WERI-Rb-1 (cell line): Measurements from ENCODE around the gene ODC1.

Experiments
- DNase-seq: peaks from one replicate; pipeline ENCODE4 v3.0.0-alpha.2; 2020
- H3K27ac ChIP-seq: fragments of 250-450 bp; sonication (Bioruptor Pico); 2 replicates; pipeline ENCODE4 v1.5.1; 2020; ENCODE audit warnings: mild to moderate bottlenecking, moderate library complexity
- H3K27me3 ChIP-seq: fragments of 250-450 bp; sonication (Bioruptor Pico); 2 replicates; pipeline ENCODE4 v1.5.1; 2021; ENCODE audit warnings: mild to moderate bottlenecking, low read depth, moderate library complexity; ENCODE audit not compliant: insufficient read depth, severe bottlenecking
- H3K36me3 ChIP-seq: fragments of 250-450 bp; sonication (Bioruptor Pico); 2 replicates; pipeline ENCODE4 v1.5.1; 2020; ENCODE audit warnings: mild to moderate bottlenecking, moderate library complexity
- H3K4me3 ChIP-seq: 2 replicates; pipeline ENCODE4 v1.5.1; 2011; ENCODE audit warnings: low read depth, mild to moderate bottlenecking, control low read depth, low read length
- H3K9me3 ChIP-seq: fragments of 250-450 bp; sonication (Bioruptor Pico); 2 replicates; pipeline ENCODE4 v1.5.1; 2021; ENCODE audit warnings: mild to moderate bottlenecking, moderate library complexity; ENCODE audit not compliant: severe bottlenecking
- TF ChIP-seq, protein P1 (sequence below): IDR thresholded peaks from 2 replicates; pipeline ENCODE4 v1.5.1; 2011; ENCODE audit warnings: low read depth, mild to moderate bottlenecking, control low read depth, inconsistent platforms, low read length

Gene ODC1

DNA sequence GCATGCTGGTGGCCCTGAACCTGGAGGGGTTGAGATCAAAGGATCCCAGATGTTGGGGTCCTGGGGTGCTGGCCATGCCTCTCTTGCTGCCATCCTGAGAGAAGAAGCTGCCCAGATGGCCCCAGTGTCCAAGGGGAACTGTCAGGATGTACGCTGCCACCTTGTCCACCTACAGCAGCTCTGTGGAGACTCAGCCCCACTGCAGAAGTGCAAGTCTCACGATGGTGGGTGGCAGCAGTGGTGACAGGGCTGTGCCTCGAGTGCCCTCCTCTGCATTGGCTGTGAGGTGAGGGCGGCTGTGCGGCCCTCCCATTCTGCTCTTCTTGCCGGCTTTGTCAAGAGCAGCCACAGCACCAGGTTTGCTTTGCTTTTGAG, 24.7 kb downstream of the ODC1 start:
- Histone ChIP-seq H3K9me3 (no peaks in the 10 kb centered on the region), H3K4me3 (no peak overlapping the region), H3K27me3 (no peaks in the 10 kb centered on the region), H3K36me3 (peaks cover 14% of the 10 kb centered on the region), H3K27ac (peak overlapping the region; percentile 38)
- no peak for DNase-seq
- TF ChIP-seq, protein P1, sequence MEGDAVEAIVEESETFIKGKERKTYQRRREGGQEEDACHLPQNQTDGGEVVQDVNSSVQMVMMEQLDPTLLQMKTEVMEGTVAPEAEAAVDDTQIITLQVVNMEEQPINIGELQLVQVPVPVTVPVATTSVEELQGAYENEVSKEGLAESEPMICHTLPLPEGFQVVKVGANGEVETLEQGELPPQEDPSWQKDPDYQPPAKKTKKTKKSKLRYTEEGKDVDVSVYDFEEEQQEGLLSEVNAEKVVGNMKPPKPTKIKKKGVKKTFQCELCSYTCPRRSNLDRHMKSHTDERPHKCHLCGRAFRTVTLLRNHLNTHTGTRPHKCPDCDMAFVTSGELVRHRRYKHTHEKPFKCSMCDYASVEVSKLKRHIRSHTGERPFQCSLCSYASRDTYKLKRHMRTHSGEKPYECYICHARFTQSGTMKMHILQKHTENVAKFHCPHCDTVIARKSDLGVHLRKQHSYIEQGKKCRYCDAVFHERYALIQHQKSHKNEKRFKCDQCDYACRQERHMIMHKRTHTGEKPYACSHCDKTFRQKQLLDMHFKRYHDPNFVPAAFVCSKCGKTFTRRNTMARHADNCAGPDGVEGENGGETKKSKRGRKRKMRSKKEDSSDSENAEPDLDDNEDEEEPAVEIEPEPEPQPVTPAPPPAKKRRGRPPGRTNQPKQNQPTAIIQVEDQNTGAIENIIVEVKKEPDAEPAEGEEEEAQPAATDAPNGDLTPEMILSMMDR, result no peak

DNA sequence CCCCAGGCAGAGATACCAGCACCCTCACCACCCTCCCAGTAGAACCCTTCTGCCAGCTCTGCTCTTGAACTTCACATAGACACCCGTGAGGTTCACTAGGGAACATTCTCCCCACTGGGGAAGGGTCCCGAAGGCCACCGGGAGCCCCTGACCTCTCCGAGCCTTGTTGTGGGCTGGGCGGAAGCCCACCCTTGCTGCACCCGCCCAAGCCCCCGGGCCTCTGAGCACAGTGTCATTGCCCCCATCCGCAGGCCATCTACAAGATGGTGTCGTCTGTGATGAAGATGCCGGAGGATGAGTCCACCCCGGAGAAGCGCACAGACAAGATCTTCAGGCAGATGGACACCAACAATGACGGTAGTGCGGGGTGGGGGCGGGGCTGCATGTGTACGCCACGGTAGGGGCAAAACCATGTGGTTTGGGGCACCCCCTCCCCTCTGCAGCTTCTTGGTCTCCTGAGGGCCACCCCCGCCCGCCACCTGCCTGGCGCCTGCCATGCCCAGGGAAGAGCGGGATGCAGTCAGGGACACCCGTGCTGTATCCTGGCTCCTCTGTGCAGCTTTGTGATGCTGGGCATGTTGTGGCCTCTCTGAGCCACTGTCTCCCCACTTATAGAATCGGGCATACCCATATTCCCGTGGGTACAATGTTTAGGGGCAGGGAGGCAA, 25.3 kb downstream of the ODC1 start:
- Histone ChIP-seq H3K27me3 (no peaks in the 10 kb centered on the region), H3K9me3 (no peaks in the 10 kb centered on the region), H3K4me3 (no peak overlapping the region), H3K36me3 (peaks cover 14% of the 10 kb centered on the region), H3K27ac (no peak overlapping the region)
- TF ChIP-seq, protein P1, result no peak
- no peak for DNase-seq

DNA sequence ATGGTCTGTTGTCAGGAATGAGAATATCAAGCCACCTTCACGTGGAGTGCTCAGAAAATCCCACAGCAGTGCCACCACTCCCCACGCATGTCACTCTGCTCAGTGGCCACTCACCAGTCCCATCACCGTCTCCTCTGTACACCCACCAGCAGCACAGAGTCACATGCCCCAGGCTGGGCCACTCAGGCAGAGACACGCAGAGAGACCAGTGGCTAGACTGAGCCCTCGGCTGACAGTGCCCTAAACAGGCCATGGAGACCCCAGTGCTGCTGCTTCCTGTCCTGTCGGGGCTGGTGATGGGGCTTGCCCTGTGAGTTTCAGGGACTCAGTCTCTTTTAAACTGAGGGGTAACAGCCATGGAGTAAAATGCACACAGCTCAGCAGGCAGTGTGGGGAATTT, 25.9 kb downstream of the ODC1 start:
- no peaks in the 10 kb centered on the region for H3K9me3 ChIP-seq
- peaks cover 14% of the 10 kb centered on the region for H3K36me3 ChIP-seq

DNA sequence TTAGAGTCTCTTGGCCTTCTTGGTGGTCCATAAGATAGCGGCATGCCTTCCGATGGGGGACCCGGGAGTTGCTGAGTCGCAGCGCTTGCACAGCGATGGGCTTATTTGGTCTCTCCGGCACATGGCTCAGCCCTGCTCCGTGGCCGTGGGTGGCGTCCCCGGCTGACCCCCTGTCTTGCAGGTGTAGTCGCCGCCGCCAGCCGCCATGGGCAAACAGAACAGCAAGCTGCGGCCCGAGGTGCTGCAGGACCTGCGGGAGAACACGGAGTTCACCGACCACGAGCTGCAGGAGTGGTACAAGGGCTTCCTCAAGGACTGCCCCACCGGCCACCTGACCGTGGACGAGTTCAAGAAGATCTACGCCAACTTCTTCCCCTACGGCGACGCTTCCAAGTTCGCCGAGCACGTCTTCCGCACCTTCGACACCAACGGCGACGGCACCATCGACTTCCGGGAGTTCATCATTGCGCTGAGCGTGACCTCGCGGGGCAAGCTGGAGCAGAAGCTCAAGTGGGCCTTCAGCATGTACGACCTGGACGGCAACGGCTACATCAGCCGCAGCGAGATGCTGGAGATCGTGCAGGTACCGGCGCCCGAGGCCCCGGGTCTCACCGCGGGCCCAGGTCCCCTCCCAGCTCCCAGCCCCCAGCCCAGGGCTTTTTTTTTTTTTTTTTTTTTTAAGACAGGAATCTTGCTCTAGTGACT, 28.4 kb downstream of the ODC1 start:
- Histone ChIP-seq H3K27me3 (no peaks in the 10 kb centered on the region), H3K9me3 (no peaks in the 10 kb centered on the region), H3K36me3 (peaks cover 14% of the 10 kb centered on the region), H3K27ac (no peak overlapping the region), H3K4me3 (no peak overlapping the region)
- DNase-seq, result no peak
- TF ChIP-seq, protein P1, result no peak

More for the DNA sequence above, 25.9 kb downstream of the ODC1 start:
- no peak overlapping the region for H3K4me3 ChIP-seq
- no peak for DNase-seq
- H3K27me3 ChIP-seq, result no peaks in the 10 kb centered on the region
- H3K27ac ChIP-seq, result no peak overlapping the region
- TF ChIP-seq, protein P1, result no peak

DNA sequence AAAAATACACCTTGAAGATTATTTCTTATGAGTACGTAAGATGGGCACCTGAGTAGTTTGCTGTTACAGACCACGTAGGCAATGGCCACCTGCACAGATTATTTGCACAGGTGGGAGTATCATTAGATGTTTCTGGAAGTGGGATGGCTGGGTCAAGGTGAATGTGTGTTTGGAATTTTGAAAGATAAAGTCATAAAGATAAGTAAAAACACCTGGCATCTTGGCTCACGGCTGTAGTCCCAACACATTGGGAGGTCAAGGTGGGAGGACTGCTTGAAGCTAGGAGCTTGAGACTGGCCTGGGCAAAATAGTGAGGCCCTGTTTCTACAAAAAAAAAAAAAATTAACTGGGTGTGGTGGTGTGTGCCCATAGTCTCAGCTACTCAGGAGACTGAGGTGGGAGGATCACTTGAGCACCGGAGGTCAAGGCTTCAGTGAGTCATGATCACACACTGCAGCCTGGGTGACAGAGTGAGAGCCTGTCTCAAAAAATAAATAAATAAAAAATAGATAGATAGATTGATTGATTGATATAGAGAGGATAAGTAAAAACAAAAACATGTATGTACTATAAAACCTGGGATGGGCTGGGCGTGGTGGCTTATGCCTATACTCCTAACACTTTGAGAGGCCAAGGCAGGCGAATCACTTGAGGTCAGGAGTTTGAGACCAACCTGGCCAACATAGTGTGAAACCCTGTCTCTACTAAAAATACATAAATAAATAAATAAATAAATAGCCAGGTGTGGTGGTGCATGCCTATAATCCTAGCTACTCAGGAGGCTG, 30.4 kb downstream of the ODC1 start:
- H3K27ac ChIP-seq, result no peak overlapping the region
- H3K4me3 ChIP-seq, result no peak overlapping the region
- no peaks in the 10 kb centered on the region for H3K9me3 ChIP-seq
- H3K27me3 ChIP-seq, result no peaks in the 10 kb centered on the region
- peaks cover 11% of the 10 kb centered on the region for H3K36me3 ChIP-seq
- TF ChIP-seq, protein P1, result no peak
- DNase-seq, result no peak
